ENCODE measurements around the gene NCKAP5.

DNA sequence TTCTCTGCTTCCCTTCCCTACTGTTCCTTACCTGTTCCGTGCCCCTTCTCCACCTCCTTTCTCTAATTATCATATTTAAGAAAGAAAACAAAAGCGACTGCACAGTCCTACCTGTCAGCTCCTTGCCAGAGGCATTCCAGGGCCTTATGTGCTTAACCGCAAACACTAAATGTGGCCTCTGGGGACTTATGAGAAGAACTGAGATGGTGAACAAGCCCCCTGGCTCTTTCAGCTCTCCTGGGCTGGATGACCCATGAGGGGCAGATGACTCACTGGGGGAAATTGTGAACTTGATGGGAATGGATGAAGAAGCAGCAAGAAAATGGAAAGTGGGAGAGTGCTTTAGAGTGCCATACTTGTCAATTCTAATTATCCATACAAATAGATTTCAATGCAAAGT is 792.0 kb downstream of the NCKAP5 start:
- no peak for TF ChIP-seq EZH2phosphoT487 (IDR thresholded peaks at IDR 0.05; ENCODE audit: insufficient read depth, low read depth)
- TF ChIP-seq EZH2 (IDR thresholded peaks at IDR 0.05; ENCODE audit: insufficient read depth, poor library complexity, severe bottlenecking) = no peak

Measured in GM23248 (cell line).